ENCODE measurements around the gene POLR2I.

DNA sequence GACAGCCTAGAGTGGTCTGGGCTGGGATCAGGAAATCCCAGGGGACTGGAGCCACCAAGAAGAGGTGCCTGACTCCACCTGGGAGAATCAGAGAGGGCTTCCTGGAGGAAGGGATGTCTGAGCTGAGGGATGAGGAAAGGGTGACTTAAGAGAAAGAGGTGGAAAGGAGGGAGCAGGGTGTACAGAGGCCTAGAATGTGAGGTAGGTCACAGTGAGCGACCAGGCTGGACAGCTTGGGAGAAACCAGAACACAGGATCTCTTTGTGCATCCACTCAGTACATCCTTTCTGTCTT is 1.6 kb upstream of the POLR2I start:
- TF ChIP-seq, protein P1, sequence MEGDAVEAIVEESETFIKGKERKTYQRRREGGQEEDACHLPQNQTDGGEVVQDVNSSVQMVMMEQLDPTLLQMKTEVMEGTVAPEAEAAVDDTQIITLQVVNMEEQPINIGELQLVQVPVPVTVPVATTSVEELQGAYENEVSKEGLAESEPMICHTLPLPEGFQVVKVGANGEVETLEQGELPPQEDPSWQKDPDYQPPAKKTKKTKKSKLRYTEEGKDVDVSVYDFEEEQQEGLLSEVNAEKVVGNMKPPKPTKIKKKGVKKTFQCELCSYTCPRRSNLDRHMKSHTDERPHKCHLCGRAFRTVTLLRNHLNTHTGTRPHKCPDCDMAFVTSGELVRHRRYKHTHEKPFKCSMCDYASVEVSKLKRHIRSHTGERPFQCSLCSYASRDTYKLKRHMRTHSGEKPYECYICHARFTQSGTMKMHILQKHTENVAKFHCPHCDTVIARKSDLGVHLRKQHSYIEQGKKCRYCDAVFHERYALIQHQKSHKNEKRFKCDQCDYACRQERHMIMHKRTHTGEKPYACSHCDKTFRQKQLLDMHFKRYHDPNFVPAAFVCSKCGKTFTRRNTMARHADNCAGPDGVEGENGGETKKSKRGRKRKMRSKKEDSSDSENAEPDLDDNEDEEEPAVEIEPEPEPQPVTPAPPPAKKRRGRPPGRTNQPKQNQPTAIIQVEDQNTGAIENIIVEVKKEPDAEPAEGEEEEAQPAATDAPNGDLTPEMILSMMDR (IDR thresholded peaks at IDR 0.05): no peak
- TF ChIP-seq POLR2AphosphoS5 (IDR thresholded peaks at IDR 0.05) (no peak), POLR2A (IDR thresholded peaks at IDR 0.05) (no peak)

Measured in prostate gland (tissue), 2 donors.